Measurements from ENCODE around the gene PLXNA2. TPM values are rescaled to one million over a fixed set of nuclear protein-coding genes. Genes with fewer than 3 reads are reported as not detected.

Gene PLXNA2
- total and polyA plus RNA-seq, 2 of the 8 experiments (the other 6 are each of a cell fraction or from before 2014, with no cell fraction given) = 0.33 to 1.5 TPM

GRCh38 chr1:208179961-208180409 is 64.2 kb downstream of the PLXNA2 start:
- CTCF ChIA-PET (ENCODE audit: partially characterized antibody) = interaction anchor here (0.6 to 4.5 kb wide), 6 partner anchors 10 to 198 kb away, joined by 3 to 18 read pairs (median 4); no protein-coding TSS in a partner anchor
- Histone ChIP-seq H3K27ac (ENCODE audit: low read depth, low read length) (no peak overlapping the region), H3K4me2 (ENCODE audit: insufficient read depth in 1 of 2, low read depth in 2 of 2, low read length in 2 of 2) (no peak overlapping the region), H3K9me3 (ENCODE audit: insufficient read depth in 2 of 2, low read depth in 1 of 2, low read length in 1 of 2) (no peaks in the 10 kb centered on the region), H2AFZ (ENCODE audit: low read length) (no peak overlapping the region), H4K5ac (ENCODE audit: insufficient read length, low read depth, low read length) (no peak overlapping the region), H3K79me1 (ENCODE audit: low read depth, low read length) (no peaks in the 10 kb centered on the region), H3K14ac (ENCODE audit: insufficient read length) (no peak overlapping the region), H3K27me3 (replicated peaks in 1 of 4; ENCODE audit: control insufficient read depth in 3 of 4, extremely low read depth in 1 of 4, insufficient read depth in 3 of 4, low read length in 3 of 4) (no peaks in the 10 kb centered on the region; a peak in 2 of 7 replicates), H4K91ac (replicated peaks; ENCODE audit: insufficient read length, low read length) (no peak overlapping the region), H3K36me3 (ENCODE audit: control insufficient read depth in 2 of 4, insufficient read depth in 4 of 4, low read length in 3 of 4) (no peaks in the 10 kb centered on the region), H3K18ac (ENCODE audit: extremely low read depth, low read length) (no peak overlapping the region), H3K56ac (replicated peaks; ENCODE audit: insufficient read length, low read depth, low read length) (no peak overlapping the region), H2BK5ac (ENCODE audit: low read depth, low read length) (no peak overlapping the region), H3K4me1 (replicated peaks in 1 of 4; ENCODE audit: control insufficient read depth in 3 of 4, insufficient read depth in 4 of 4, low read length in 3 of 4) (peaks cover 11 to 29% (median 14%) of the 10 kb centered on the region in 4 experiments), H4K8ac (ENCODE audit: extremely low read depth, insufficient read depth, low read length) (no peak overlapping the region), H2BK12ac (ENCODE audit: low read depth, low read length) (no peak overlapping the region), H4K20me1 (replicated peaks in 1 of 2; ENCODE audit: control insufficient read depth in 1 of 2, insufficient read depth in 2 of 2, low read length in 2 of 2) (no peaks in the 10 kb centered on the region), H2AK5ac (ENCODE audit: low read depth, low read length) (no peak overlapping the region), H2BK15ac (ENCODE audit: low read length) (no peak overlapping the region), H3K4ac (replicated peaks; ENCODE audit: insufficient read length, low read depth, low read length) (no peak overlapping the region), H2BK20ac (ENCODE audit: low read length) (no peak overlapping the region), H2BK120ac (replicated peaks; ENCODE audit: low read depth, low read length) (no peak overlapping the region), H3K23me2 (ENCODE audit: low read depth, low read length) (no peaks in the 10 kb centered on the region), H3K23ac (ENCODE audit: insufficient read length) (no peak overlapping the region), H3K4me3 (ENCODE audit: extremely low read depth in 1 of 4, insufficient read depth in 2 of 4, low read depth in 3 of 4, low read length in 4 of 4) (no peak overlapping the region), H3K79me2 (ENCODE audit: control insufficient read depth in 1 of 2, insufficient read depth in 2 of 2, low read length in 2 of 2) (no peaks in the 10 kb centered on the region), H3K9ac (replicated peaks in 1 of 4; ENCODE audit: extremely low read depth in 1 of 4, low read depth in 3 of 4, low read length in 3 of 4) (no peak overlapping the region)
- no peak for FAIRE-seq
- peak; percentile 41; the same call in 1 of the 2 replicates for TF ChIP-seq E2F6 (IDR thresholded peaks at IDR 0.05)
- TF ChIP-seq SIN3A (conservative IDR thresholded peaks at IDR 0.05 in 1 of 2, IDR thresholded peaks at IDR 0.05 in 1 of 2; ENCODE audit: low read depth in 1 of 2, low read length in 2 of 2) = peak; percentile 47 to 82; a peak in 3 of 4 replicates
- no peak for TF ChIP-seq ATF2 (IDR thresholded peaks at IDR 0.05; ENCODE audit: low read length)
- TF ChIP-seq MAX (IDR thresholded peaks at IDR 0.05) = peak; percentile 82
- TF ChIP-seq SAP30 (IDR thresholded peaks at IDR 0.05; ENCODE audit: insufficient read depth, insufficient replicate concordance, low read length) = no peak
- DNase-seq (ENCODE audit: low read depth in 1 of 2, low spot score in 2 of 2) = no peak
- POLR2A ChIA-PET (ENCODE audit: partially characterized antibody) = interaction anchor here (1.0 kb wide), 1 partner anchor 10 kb away, joined by 3 read pairs; no protein-coding TSS in a partner anchor
- WGBS, 2 experiments (ENCODE audit: extremely low coverage in 1 of 2, insufficient coverage in 1 of 2, insufficient read length in 1 of 2, insufficient replicate concordance in 2 of 2, low coverage in 1 of 2, low lambda C conversion rate in 2 of 2, missing lambda C conversion rate in 1 of 2) = 74% methylated on average over 7 of the region's 7 CpGs; no CpG with 5 or more reads in 1 of the 2 experiments
